Measurements from ENCODE around the gene ANTXRL. TPM values are rescaled to one million over a fixed set of nuclear protein-coding genes. Genes with fewer than 3 reads are reported as not detected.
A peak's percentile ranks its signal among the peaks of the same experiment; 100 is the strongest.
"Not testable (repeated sequence)": the region's sequence is repeated elsewhere in the genome, so short reads cannot be mapped to it uniquely, and the experiment has no call there.

ANTXRL gene
- total RNA-seq, 4 donors from 2014 or later = not detected

GRCh38 chr10:46248651-46249146 is 38.1 kb upstream of the ANTXRL start:
- WGBS, 2 donors (ENCODE audit: low coverage in 1 of 2) = no CpG with 5 or more reads among the region's 10 CpGs
- H3K27me3 ChIP-seq = no peaks in the 10 kb centered on the region
- no peak for ATAC-seq

GRCh38 chr10:46249617-46250344 is 37.0 kb upstream of the ANTXRL start:
- not testable (repeated sequence) for H3K4me3 ChIP-seq, H3K27me3 ChIP-seq, H3K27ac ChIP-seq, H3K9me3 ChIP-seq, ATAC-seq, H3K36me3 ChIP-seq, H3K4me1 ChIP-seq
- 80 to 100% methylated on average over 2 to 3 of the region's 9 CpGs for WGBS, 2 donors (ENCODE audit: low coverage in 1 of 2)

More at GRCh38 chr10:46248651-46249146, 38.1 kb upstream of the ANTXRL start:
- no peaks in the 10 kb centered on the region for H3K9me3 ChIP-seq
- H3K36me3 ChIP-seq = no peaks in the 10 kb centered on the region
- no peak overlapping the region for H3K27ac ChIP-seq
- TF ChIP-seq, protein P1, sequence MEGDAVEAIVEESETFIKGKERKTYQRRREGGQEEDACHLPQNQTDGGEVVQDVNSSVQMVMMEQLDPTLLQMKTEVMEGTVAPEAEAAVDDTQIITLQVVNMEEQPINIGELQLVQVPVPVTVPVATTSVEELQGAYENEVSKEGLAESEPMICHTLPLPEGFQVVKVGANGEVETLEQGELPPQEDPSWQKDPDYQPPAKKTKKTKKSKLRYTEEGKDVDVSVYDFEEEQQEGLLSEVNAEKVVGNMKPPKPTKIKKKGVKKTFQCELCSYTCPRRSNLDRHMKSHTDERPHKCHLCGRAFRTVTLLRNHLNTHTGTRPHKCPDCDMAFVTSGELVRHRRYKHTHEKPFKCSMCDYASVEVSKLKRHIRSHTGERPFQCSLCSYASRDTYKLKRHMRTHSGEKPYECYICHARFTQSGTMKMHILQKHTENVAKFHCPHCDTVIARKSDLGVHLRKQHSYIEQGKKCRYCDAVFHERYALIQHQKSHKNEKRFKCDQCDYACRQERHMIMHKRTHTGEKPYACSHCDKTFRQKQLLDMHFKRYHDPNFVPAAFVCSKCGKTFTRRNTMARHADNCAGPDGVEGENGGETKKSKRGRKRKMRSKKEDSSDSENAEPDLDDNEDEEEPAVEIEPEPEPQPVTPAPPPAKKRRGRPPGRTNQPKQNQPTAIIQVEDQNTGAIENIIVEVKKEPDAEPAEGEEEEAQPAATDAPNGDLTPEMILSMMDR (IDR thresholded peaks at IDR 0.05) = no peak
- TF ChIP-seq EP300 (IDR thresholded peaks at IDR 0.05) (no peak), POLR2A (IDR thresholded peaks at IDR 0.05) (no peak), POLR2AphosphoS5 (IDR thresholded peaks at IDR 0.05) (no peak)
- no peaks in the 10 kb centered on the region for H3K4me1 ChIP-seq
- H3K4me3 ChIP-seq = no peak overlapping the region

DNA sequence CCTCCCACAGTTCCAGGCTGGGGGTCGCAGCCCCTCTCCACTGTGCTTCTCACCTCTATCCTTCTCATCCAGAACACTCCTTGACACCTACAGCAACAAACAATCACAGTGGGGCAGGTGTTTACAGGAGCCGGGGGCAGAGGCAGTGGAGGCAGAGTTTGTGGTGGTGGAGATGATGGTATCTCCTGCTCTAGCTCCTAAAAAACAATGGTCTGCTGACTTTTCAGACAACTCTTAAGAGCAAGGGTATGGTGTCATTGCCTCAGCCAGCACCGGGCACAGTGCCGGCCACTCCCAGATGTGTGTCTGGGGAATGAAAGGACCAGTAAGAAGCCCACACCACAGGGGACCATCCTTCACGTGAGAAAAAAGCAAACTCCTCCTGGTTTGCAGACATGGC is 36.3 kb upstream of the ANTXRL start:
- WGBS, 2 donors (ENCODE audit: low coverage in 1 of 2) = 100% methylated on average over 1 of the region's 5 CpGs; no CpG with 5 or more reads in 1 of the 2 donors
- H3K27me3 ChIP-seq = no peaks in the 10 kb centered on the region
- ATAC-seq = no peak

GRCh38 chr10:46250898-46251856 is 35.6 kb upstream of the ANTXRL start:
- H3K27ac ChIP-seq = no peak overlapping the region
- H3K27me3 ChIP-seq = no peaks in the 10 kb centered on the region
- WGBS, 2 donors (ENCODE audit: low coverage in 1 of 2) = 67 to 100% methylated on average over 1 to 3 of the region's 9 CpGs
- TF ChIP-seq POLR2AphosphoS5 (IDR thresholded peaks at IDR 0.05) = no peak
- no peak for TF ChIP-seq EP300 (IDR thresholded peaks at IDR 0.05)
- TF ChIP-seq POLR2A (IDR thresholded peaks at IDR 0.05) = no peak
- TF ChIP-seq, protein P1 (IDR thresholded peaks at IDR 0.05) = no peak
- peak; percentile 19 for ATAC-seq
- no peak overlapping the region for H3K4me3 ChIP-seq
- no peaks in the 10 kb centered on the region for H3K36me3 ChIP-seq
- H3K9me3 ChIP-seq = no peaks in the 10 kb centered on the region
- no peaks in the 10 kb centered on the region for H3K4me1 ChIP-seq

More for the DNA sequence above, 36.3 kb upstream of the ANTXRL start:
- Histone ChIP-seq H3K4me3 (no peak overlapping the region), H3K4me1 (no peaks in the 10 kb centered on the region), H3K27ac (no peak overlapping the region), H3K36me3 (no peaks in the 10 kb centered on the region), H3K9me3 (no peaks in the 10 kb centered on the region)
- TF ChIP-seq POLR2AphosphoS5 (IDR thresholded peaks at IDR 0.05) (no peak), EP300 (IDR thresholded peaks at IDR 0.05) (no peak), POLR2A (IDR thresholded peaks at IDR 0.05) (no peak)
- TF ChIP-seq, protein P1 (IDR thresholded peaks at IDR 0.05) = no peak
